ENCODE measurements around the gene PEX16.

PEX16 gene

GRCh38 chr11:45928535-45929215 lies 11.0 kb upstream of the PEX16 start:
- in situ Hi-C loops (cut with MboI; ENCODE audit: low pct_unique_long_range_greater_than_20kb, low sequenced_read_pairs, unreplicated experiment): no loop called here
- no peak for TF ChIP-seq CTCF (IDR thresholded peaks at IDR 0.05; ENCODE audit: extremely low read depth, insufficient read depth, missing control alignments)

GRCh38 chr11:45927684-45928413 lies 10.2 kb upstream of the PEX16 start:
- no peak for TF ChIP-seq CTCF (IDR thresholded peaks at IDR 0.05; ENCODE audit: extremely low read depth, insufficient read depth, missing control alignments)
- DNase-seq (ENCODE audit: low spot score): peak; percentile 24
- in situ Hi-C loops (cut with MboI; ENCODE audit: low pct_unique_long_range_greater_than_20kb, low sequenced_read_pairs, unreplicated experiment): no loop called here

More at GRCh38 chr11:45928535-45929215, 11.0 kb upstream of the PEX16 start:
- DNase-seq (ENCODE audit: low spot score): peak; percentile 12

GRCh38 chr11:45927332-45927683 lies 9.6 kb upstream of the PEX16 start:
- DNase-seq (ENCODE audit: low spot score): peak; percentile 21
- in situ Hi-C loops (cut with MboI; ENCODE audit: low pct_unique_long_range_greater_than_20kb, low sequenced_read_pairs, unreplicated experiment): no loop called here
- no peak for TF ChIP-seq CTCF (IDR thresholded peaks at IDR 0.05; ENCODE audit: extremely low read depth, insufficient read depth, missing control alignments)

GRCh38 chr11:45926536-45927331 lies 9.1 kb upstream of the PEX16 start:
- no peak for TF ChIP-seq CTCF (IDR thresholded peaks at IDR 0.05; ENCODE audit: extremely low read depth, insufficient read depth, missing control alignments)
- DNase-seq (ENCODE audit: low spot score): peak; percentile 17
- in situ Hi-C loops (cut with MboI; ENCODE audit: low pct_unique_long_range_greater_than_20kb, low sequenced_read_pairs, unreplicated experiment): no loop called here

- TF ChIP-seq CTCF (IDR thresholded peaks at IDR 0.05; ENCODE audit: extremely low read depth, insufficient read depth, missing control alignments): no peak
These were observed 8.3 kb upstream of the PEX16 start for GRCh38 chr11:45926001-45926401.

GRCh38 chr11:45925550-45925949 lies 7.9 kb upstream of the PEX16 start:
- no peak for TF ChIP-seq CTCF (IDR thresholded peaks at IDR 0.05; ENCODE audit: extremely low read depth, insufficient read depth, missing control alignments)
- no peak for DNase-seq (ENCODE audit: low spot score)
- in situ Hi-C loops (cut with MboI; ENCODE audit: low pct_unique_long_range_greater_than_20kb, low sequenced_read_pairs, unreplicated experiment): no loop called here

More at GRCh38 chr11:45926001-45926401, 8.3 kb upstream of the PEX16 start:
- peak; percentile 15 for DNase-seq (ENCODE audit: low spot score)
- in situ Hi-C loops (cut with MboI; ENCODE audit: low pct_unique_long_range_greater_than_20kb, low sequenced_read_pairs, unreplicated experiment): no loop called here

Measured in GM13977 (cell line).